GM06990 (cell line): Measurements from ENCODE around the gene SMIM28.
A peak's percentile ranks its signal among the peaks of the same experiment; 100 is the strongest.

Experiments
- DNase-seq: peaks from one replicate; pipeline ENCODE4 v3.0.0-alpha.2; 2011; ENCODE audit not compliant: insufficient read length; ENCODE audit errors: extremely low read depth
- H3K27me3 ChIP-seq: replicated peaks from 2 replicates; pipeline ENCODE4 v1.6.0; 2011; ENCODE audit warnings: low read length; ENCODE audit not compliant: control insufficient read depth, insufficient read depth
- H3K36me3 ChIP-seq: 2 replicates; pipeline ENCODE4 v1.5.1; 2011; ENCODE audit warnings: low read length; ENCODE audit not compliant: control insufficient read depth, insufficient read depth
- H3K4me3 ChIP-seq: replicated peaks from 2 replicates; pipeline ENCODE4 v1.5.1; 2011; ENCODE audit warnings: low read depth, mild to moderate bottlenecking, control low read depth, low read length
- CTCF ChIP-seq: IDR thresholded peaks from 2 replicates; pipeline ENCODE4 v1.5.1; 2011; ENCODE audit warnings: low read length, control low read depth, mild to moderate bottlenecking, inconsistent platforms; ENCODE audit not compliant: insufficient read depth, poor library complexity, severe bottlenecking

Gene SMIM28

GRCh38 chr6:138397128-138398122 lies 19.7 kb downstream of the SMIM28 start:
- DNase-seq, result no peak
- Histone ChIP-seq H3K4me3 (no peak overlapping the region), H3K27me3 (no peaks in the 10 kb centered on the region), H3K36me3 (no peaks in the 10 kb centered on the region)
- no peak for TF ChIP-seq CTCF

- no peak for DNase-seq
- Histone ChIP-seq H3K4me3 (no peak overlapping the region), H3K27me3 (no peaks in the 10 kb centered on the region), H3K36me3 (no peaks in the 10 kb centered on the region)
- no peak for TF ChIP-seq CTCF
These were observed 22.6 kb downstream of the SMIM28 start for GRCh38 chr6:138400326-138400725.

- TF ChIP-seq CTCF, result no peak
- Histone ChIP-seq H3K36me3 (no peaks in the 10 kb centered on the region), H3K4me3 (no peak overlapping the region), H3K27me3 (no peaks in the 10 kb centered on the region)
- no peak for DNase-seq
These were observed 24.5 kb downstream of the SMIM28 start for GRCh38 chr6:138401960-138402837.

- H3K36me3 ChIP-seq, result peaks cover 5% of the 10 kb centered on the region
- TF ChIP-seq CTCF, result no peak
- H3K27me3 ChIP-seq, result no peaks in the 10 kb centered on the region
- no peak for DNase-seq
- no peak overlapping the region for H3K4me3 ChIP-seq
These were observed 25.1 kb downstream of the SMIM28 start for GRCh38 chr6:138402838-138403187.

- peak; percentile 51 for DNase-seq
- Histone ChIP-seq H3K4me3 (peak overlapping the region; percentile 82), H3K27me3 (no peaks in the 10 kb centered on the region), H3K36me3 (peaks cover 6% of the 10 kb centered on the region)
- peak; percentile 49 for TF ChIP-seq CTCF
These were observed 25.7 kb downstream of the SMIM28 start for GRCh38 chr6:138403324-138403800.
